ENCODE measurements around the gene IGLON5.

GRCh38 chr19:51285682-51286081 lies 25.8 kb upstream of the IGLON5 start:
- no peak for TF ChIP-seq GATA2 (IDR thresholded peaks at IDR 0.05; ENCODE audit: low read depth, low read length)
- no peak for TF ChIP-seq GATA3 (IDR thresholded peaks at IDR 0.05; ENCODE audit: low read depth, low read length)
